Measurements from ENCODE around the gene FOXS1.

FOXS1 gene

GRCh38 chr20:31845300-31845863 is at the start of gene FOXS1:
TSS of gene FOXS1 (minus strand) at chr20:31845604. CDS start at chr20:31845542, 62 bp downstream.
- DNase-seq (ENCODE audit: low read depth, low spot score), result peak; percentile 52

GRCh38 chr20:31890646-31891045 is 45.2 kb upstream of the FOXS1 start:
- DNase-seq (ENCODE audit: low read depth, low spot score), result no peak

- no peak for DNase-seq (ENCODE audit: low read depth, low spot score)
These were observed 38.4 kb upstream of the FOXS1 start for GRCh38 chr20:31883829-31884228.

- DNase-seq (ENCODE audit: low read depth, low spot score), result no peak
These were observed 36.5 kb upstream of the FOXS1 start for GRCh38 chr20:31881945-31882344.

- peak; percentile 97 for DNase-seq (ENCODE audit: low read depth, low spot score)
These were observed 34.0 kb upstream of the FOXS1 start for GRCh38 chr20:31879143-31879987.

- no peak for DNase-seq (ENCODE audit: low read depth, low spot score)
These were observed 32.3 kb upstream of the FOXS1 start for GRCh38 chr20:31877684-31878083.

- no peak for DNase-seq (ENCODE audit: low read depth, low spot score)
These were observed 30.3 kb upstream of the FOXS1 start for GRCh38 chr20:31875671-31876070.

GRCh38 chr20:31872406-31872805 is 27.0 kb upstream of the FOXS1 start:
- no peak for DNase-seq (ENCODE audit: low read depth, low spot score)

GRCh38 chr20:31871618-31871954 is 26.2 kb upstream of the FOXS1 start:
- no peak for DNase-seq (ENCODE audit: low read depth, low spot score)

GRCh38 chr20:31870726-31871617 is 25.6 kb upstream of the FOXS1 start:
- peak; percentile 21 for DNase-seq (ENCODE audit: low read depth, low spot score)

- DNase-seq (ENCODE audit: low read depth, low spot score), result peak; percentile 54
These were observed 24.7 kb upstream of the FOXS1 start, which contains the start of the genes DUSP15 and TTLL9 for GRCh38 chr20:31869942-31870725. TSS of gene DUSP15 (minus strand) at chr20:31870527. CDS start at chr20:31870337, 190 bp downstream. TSS of gene TTLL9 (plus strand) at chr20:31870634. CDS start at chr20:31871127, 493 bp downstream.

GRCh38 chr20:31869673-31869941 is 24.2 kb upstream of the FOXS1 start:
- DNase-seq (ENCODE audit: low read depth, low spot score), result no peak

GRCh38 chr20:31868853-31869672 is 23.7 kb upstream of the FOXS1 start:
- DNase-seq (ENCODE audit: low read depth, low spot score), result no peak

- no peak for DNase-seq (ENCODE audit: low read depth, low spot score)
These were observed 20.8 kb upstream of the FOXS1 start for GRCh38 chr20:31866221-31866620.

- no peak for DNase-seq (ENCODE audit: low read depth, low spot score)
These were observed 19.4 kb upstream of the FOXS1 start for GRCh38 chr20:31864521-31865400.

GRCh38 chr20:31863296-31864085 is 18.1 kb upstream of the FOXS1 start:
- no peak for DNase-seq (ENCODE audit: low read depth, low spot score)

GRCh38 chr20:31862506-31862905 is 17.1 kb upstream of the FOXS1 start:
- DNase-seq (ENCODE audit: low read depth, low spot score), result no peak

- DNase-seq (ENCODE audit: low read depth, low spot score), result no peak
These were observed 16.7 kb upstream of the FOXS1 start for GRCh38 chr20:31862157-31862470.

Data from astrocyte of the hippocampus (primary cell).